ELR (cell line): Measurements from ENCODE around the gene DRD4.
A peak's percentile ranks its signal among the peaks of the same experiment; 100 is the strongest.
"Not testable (repeated sequence)": the region's sequence is repeated elsewhere in the genome, so short reads cannot be mapped to it uniquely, and the experiment has no call there.

Experiments used
- DNase-seq: peaks from one replicate; pipeline ENCODE4 v3.0.0-alpha.2; 2015; ENCODE audit warnings: low read depth

The DRD4 gene

DNA sequence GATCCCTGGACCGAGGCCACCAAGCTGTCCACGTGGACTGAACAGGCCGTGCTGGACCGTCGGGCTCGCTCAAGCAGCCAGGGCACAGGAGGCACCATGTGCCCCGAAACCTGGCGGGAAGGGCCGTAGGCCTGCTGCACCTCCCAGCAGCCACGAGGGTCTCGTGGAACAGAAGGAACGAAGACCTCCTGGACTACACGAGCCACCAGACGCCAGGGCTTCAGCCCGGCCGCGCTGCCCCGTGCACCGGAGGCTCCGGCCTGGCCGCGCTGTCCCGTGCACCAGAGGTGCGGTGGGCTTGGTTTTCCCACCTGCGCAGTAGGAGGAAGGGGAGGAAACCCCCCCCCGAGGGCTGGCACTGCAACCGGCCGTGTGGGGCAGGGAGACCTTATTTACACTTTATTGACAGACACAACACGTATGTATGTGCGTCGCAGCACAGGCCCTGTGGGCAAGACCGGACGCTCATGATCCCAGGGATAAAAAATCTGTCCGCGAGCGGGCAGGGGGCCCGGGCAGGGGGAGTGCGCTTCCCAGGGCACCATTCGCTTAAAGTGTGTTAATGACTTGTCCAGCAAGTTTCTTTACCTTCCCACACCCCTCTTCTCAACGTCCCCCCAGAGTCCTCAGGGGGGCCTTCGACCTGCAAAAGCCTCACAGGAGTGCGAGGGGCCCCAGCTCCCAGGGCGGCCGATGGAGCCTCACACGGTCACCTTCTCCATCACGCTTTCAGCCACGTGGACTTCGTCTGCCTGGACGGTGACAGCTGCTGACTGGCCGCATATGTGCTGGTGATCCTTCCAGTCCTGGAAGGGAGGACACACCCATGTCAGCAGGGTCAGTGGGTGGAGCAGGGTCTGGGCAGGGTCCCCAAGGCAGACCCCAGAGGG, 7.0 kb downstream of the DRD4 start:
- no peak for DNase-seq

DNA sequence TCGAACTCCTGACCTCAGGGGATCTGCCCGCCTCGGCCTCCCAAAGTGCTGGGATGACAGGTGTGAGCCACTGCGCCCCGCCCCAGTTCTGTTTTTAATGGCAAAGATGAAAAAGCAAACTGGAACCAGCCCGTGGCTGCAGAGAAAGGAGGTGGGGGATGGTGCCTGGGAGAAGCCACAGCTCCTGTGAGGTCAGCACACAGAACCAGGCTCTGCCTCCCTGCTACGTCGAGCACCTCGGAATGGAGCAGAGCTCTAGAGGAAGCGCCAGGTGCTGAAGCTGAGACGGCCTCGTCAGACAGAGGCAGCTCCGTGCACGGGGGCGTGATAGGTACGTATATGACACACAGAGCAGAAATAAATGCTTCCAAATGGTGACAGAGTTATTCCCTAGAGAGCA, 8.5 kb downstream of the DRD4 start:
- DNase-seq = no peak

DNA sequence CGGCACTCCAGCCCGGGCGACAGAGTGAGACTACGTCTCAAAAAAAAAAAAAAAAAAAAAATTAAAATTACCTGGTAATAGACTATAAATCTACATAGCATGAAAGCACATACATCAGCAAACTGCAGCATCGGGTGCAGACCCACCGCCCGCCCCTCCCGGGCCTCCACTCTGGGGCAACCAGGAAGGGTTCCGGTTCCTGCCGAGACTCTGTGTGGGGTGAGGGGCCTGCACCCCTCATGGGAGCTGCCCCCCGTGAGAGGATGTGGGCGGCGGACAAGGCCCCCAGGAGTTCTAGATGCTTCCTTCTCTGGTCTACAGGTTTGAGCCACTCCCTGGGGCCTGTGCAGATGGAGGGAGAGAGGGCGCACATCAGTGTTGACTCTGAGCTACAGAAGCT, 9.1 kb downstream of the DRD4 start:
- no peak for DNase-seq

DNA sequence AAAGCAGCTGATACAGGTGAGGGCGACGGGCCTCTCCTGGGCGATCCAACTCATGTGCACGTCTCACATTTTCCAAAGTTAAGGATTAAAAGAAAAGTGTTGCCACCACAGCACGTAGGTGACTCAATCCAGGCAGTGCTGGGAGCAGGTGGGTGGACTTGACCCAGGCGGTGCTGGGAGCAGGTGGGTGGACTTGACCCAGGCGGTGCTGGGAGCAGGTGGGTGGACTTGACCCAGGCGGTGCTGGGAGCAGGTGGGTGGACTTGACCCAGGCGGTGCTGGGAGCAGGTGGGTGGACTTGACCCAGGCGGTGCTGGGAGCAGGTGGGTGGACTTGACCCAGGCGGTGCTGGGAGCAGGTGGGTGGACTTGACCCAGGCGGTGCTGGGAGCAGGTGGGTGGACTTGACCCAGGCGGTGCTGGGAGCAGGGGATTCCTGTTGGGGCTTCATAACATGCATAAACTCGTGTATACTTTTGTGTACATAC, 10.6 kb downstream of the DRD4 start:
- DNase-seq = not testable (repeated sequence)

DNA sequence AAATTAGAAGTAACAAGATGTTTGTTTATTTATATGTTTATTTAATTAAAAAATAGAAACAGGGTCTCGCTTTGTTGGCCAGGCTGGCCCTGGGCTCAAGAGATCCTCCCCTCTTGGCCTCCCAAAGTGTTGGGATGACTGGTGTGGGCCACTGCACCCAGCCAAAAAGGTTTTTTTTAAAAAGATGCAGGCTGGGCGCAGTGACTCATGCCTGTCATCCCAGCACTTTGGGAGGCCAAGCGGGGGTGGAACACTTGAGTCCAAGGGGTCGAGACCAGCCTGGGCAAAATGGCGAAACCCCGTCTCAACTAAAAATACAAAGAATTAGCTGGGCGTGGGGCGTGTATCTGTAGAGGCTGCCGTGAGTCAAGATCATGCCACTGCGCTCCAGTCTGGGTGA, 13.4 kb downstream of the DRD4 start:
- peak; percentile 28 for DNase-seq

DNA sequence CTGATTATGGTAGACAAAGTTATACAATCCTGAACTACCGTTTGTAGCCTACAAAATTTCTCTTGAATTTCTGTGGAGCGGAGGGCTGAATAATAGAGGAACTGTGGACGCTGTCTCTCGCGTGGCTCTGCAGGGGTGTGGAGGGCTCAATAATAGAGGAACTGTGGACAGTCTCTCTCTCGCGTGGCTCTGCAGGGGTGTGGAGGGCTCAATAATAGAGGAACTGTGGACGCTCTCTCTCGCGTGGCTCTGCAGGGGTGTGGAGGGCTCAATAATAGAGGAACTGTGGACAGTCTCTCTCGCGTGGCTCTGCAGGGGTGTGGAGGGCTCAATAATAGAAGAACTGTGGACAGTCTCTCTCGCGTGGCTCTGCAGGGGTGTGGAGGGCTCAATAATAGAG, 16.1 kb downstream of the DRD4 start:
- DNase-seq = not testable (repeated sequence)

DNA sequence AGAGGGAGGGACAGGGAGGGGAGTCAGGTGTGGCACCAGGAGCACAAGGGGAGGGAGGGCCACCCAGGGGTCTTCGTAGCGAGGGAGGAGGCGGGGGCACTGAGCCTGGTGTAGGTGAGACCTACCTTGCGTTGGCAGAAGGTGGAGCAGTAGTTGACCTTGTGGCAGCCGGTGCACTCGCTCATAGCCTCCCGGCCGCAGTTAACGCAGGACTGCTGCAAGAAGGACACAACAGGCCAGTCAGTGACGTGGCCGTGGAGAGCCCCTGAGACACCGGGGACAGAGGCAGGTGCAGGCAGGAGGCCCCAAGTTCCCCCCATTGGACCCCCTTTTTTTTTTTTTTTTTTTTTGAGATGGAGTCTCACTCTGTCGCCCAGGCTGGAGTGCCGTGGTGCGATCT, 16.8 kb downstream of the DRD4 start:
- no peak for DNase-seq

DNA sequence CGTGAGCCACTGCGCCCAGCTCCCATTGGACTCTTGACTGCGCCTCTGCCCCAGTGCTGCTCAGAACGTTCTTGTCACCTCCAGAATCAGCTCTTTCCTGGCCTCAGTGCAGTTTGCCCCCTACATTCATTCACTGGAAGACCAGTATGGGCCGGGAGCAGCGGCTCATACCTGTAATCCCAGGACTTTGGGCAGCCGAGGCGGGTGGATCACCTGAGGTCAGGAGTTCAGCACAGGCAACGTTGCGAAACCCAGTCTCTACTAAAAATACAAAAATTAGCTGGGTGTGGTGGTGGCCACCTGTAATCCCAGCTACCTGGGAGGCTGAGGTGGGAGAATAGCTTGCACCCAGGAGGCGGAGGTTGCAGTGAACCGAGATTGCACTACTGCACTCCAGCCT, 17.4 kb downstream of the DRD4 start:
- DNase-seq = not testable (repeated sequence)

DNA sequence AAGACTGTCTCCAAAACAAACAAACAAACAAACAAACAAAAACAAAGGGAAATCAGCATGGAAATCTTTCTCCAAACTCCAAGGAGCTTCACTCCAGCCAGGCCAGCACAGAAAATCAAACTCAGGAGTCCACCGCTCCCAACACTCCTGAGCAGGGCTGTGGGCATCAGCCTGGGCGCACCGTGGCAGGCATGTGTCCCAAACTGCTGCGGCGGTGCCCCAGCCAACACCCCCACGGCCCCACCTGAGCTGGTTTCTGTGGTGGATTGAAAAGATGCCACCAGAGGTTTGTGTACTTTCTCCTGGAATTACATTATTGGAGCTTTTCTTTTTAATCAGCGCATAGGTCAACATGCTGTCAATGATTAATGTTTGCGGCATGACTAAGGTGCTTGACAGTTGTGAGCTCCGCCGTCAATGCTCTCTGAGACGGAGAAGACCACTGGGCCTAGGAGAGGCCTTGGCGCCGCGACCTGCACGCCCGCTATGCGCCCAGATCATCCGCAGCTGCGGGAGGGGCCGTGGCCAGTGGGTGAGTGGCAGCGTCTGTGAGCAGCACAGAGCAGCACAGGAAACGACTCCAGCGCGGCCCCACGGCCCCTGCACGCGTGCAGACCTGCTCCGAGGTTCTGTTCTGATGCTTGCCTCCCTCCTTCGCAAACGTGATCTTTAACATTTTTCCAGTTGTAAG, 18.1 kb downstream of the DRD4 start:
- no peak for DNase-seq

DNA sequence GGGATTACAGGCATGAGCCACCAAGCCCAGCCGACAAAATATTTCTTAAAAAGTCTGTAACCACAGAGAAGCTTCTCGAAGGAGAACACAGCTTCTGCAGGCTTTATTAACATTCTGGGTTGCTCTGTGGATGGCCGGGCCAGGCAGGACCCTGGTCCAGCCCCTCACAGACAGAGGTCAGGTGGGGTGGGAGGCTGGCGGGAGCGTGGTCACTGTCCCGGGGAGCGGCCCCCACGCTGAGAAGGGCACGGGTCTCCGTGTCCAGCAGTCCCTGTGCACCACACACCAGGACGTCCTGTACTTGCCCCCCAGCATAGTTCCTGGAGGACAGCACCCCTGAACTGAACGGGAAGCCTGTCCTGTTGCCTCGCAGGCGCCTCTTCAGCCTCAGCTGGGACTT, 19.4 kb downstream of the DRD4 start:
- no peak for DNase-seq

DNA sequence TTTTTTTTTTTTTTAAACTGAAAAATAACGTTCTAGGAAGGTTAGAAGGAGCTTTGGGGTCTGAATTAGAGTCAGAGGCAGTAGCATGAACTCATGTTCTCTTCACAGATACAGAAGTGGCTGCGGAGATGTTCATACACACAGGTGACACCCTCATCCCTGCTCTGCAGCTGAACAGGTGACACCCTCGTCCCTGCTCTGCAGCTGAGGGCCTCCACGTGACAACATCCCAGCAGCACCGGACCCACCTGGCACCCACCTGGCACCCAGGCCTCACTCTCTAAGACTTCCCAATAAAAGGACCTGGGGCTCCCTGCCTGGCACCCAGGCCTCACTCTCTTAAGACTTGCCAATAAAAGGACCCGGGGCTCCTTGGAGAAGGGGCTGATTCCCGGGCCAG, 19.8 kb downstream of the DRD4 start:
- no peak for DNase-seq

DNA sequence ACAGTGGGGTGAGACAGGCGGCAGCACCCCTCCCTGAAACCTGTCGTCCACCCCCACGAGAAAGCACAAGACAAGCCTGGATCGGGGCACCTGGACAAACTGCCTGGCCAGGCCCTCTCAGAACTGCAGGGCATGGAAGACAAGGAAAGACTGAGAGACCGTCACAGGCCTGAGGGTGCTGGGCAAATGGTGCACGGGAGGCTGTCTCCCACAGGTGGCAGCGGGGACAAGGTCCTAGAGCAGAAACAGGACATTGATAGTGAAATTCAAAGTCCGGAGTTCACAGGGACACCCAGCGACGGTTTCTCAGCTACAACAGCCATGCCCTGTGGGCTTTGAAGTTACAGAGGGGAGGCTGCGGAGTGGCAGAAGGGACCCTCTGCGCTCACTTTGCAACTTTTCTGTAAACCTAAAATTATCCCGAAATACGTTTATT, 20.6 kb downstream of the DRD4 start:
- DNase-seq = no peak

DNA sequence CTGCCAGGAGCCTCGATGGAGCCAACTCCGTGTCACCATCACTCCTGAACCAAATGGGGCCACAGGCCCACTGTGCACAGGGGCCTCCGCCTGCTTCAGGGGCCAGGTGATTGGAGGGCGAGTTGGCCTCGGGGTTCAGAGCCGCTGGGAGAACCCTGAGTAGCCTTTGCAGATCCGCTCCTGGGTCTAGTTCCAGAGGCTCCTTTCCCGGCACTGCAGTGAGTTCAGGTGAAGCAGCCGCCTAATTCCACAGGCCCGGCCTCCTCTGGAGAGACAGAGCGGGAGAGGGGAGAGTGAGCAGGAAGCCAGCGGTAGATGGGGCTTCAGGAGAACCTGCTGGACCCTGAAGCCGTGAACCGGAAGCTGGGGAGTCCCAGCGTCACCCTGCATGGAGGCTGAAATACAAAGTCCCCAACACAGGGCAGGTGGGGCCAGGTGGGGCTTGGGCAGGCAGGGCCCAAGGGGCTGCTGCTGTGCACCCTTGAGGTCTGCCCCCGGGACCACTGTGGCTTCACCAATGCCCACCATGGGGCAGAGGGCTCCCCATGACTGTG, 22.5 kb downstream of the DRD4 start:
- DNase-seq = no peak

DNA sequence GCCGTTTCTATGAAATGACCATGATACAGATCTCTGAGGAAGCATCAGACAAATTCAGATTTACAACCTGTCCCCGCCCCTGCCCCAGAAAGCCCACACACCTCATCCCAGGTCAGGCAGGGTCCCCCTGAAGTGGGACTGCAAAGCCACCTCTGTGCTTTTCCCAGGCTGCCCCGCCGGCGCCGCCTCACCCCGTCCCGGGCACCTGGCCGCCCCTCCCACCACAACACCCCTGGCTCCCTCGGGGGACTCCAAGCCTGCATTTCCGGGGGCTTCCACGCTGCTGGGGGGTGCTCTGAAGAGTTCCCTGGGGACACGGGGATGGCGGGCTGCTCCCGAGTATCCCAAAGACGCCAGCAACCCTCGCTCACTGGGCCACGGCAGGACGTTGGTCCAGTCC, 23.2 kb downstream of the DRD4 start:
- no peak for DNase-seq

DNA sequence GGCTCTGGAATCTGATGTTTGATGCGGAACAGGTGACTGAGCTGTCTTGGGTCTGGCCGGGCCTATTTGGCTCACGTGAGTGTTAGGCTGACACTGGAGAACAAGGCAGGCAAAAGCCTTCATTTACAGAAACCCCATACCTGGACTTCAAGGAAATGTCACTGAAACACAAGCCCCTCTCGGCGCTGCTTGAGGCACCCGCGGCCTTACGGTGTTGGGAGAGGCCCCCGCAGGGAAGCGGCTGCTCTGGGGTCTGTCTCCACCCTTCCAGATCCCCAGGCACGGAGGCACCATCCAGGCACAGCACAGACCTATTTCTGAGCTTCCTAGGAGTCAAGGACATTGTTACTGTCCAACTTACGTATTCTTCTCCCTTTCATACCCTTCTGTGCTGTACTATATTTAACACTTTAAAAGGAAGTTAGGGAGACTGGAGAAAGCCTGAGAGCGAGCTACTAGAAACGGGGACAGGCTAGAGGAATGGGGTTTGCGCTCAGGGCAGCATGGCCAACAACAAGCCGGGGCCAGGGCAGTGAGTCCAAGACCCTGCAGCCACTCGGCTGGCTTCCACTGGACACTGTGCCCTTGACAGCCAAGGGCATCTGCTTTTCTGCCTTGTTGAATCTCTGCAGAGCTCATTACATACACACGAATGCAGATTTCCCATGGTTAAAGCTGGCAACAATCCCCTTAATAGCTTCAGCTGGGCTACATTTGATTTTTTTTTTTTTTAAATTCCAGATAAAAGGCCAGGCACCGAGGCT, 23.8 kb downstream of the DRD4 start:
- no peak for DNase-seq

DNA sequence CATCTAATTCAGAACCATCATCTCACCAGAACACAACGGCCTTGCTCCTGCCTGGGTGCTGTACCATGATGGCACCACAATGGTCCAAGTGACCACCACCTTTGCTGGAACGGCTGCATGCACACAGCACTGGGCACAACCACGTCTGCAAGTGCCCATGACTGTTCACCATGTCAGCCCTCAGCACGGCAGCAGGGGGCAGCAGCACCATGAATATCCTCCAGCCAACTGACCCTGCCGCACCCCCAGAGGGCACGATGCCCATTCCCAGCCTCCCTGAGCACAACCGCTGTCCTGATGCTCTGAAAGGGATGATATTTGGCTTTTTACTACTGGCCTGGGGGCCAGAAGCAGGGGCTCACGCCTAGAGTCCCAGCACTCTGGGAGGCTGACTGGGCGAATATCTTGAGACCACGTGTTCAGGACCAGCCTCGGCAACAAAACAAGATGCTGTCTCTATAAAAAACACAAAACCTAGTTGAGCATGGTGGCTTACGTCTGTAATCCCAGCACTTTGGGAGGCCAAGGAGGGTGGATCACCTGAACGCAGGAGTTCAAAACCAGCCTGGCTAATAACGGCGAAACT, 25.7 kb downstream of the DRD4 start:
- peak; percentile 72 for DNase-seq

DNA sequence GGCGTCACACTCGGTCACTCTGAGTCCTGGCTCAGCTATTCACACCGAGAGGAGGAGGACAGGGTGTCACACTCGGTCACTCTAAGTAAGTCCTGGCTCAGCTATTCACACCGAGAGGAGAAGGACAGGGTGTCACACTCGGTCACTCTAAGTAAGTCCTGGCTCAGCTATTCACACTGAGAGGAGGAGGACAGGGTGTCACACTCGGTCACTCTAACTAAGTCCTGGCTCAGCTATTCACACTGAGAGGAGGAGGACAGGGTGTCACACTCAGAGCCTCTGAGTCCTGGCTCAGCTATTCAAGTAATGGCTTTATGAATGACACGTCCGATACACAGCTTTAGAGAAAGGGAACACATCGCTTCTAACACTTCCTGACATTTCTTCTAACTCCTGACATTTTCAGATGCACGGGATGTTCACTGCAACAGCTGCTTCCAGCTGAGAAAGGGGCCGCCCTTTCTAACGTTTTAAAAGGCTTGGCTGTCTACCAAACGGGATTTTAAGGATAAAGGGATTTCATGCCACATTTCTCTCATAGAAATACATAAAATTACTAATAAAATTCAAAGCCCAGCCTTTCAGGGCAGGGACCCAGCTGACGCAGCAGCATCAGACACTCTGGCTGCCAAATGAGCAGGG, 28.1 kb downstream of the DRD4 start:
- DNase-seq = no peak

DNA sequence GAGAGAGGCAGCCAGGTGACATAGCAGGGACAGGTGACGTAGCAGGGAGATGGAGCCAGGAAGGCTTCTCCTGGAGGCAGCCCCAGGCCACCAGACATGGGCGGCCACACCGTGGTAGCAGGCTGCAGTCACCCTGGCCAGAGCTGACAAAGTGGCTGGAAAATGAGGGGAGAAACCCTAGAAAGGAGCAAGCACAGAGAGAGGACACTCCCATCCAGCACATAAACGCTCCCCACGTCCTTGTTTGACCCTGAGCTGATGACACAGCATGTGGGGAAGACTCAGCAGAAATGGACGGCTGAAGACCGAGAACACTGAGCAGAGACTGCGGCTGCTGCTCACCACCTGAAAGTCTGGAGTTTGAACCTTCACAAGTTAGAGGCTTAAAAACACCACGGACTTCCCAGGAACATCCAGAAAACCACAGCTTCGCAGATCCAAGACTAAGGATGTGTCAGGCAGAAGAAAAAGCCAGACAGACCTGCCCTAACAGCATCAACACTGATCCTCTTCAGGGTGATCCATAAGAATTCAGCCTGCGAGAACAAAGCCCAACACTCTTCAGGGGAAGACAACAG, 28.7 kb downstream of the DRD4 start:
- DNase-seq = no peak

DNA sequence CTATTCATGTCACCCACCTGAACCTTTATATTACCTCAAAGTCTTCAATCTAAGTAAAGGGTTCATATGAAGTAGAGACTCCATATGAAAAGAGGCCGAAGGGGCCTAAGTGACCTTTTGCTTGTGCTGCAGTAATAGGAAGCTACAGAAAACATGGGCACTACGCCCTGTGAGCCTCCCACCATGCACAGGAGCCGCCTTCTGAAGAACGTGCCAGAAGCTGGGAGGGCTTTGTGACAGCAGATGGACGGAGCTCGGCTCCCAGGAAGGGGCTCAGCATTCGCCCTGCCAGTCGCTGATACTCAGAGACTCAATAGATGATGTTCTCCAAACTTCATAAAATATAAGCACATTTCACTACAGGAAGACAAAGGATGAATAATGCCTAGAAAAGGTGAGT, 36.8 kb downstream of the DRD4 start:
- DNase-seq = no peak

DNA sequence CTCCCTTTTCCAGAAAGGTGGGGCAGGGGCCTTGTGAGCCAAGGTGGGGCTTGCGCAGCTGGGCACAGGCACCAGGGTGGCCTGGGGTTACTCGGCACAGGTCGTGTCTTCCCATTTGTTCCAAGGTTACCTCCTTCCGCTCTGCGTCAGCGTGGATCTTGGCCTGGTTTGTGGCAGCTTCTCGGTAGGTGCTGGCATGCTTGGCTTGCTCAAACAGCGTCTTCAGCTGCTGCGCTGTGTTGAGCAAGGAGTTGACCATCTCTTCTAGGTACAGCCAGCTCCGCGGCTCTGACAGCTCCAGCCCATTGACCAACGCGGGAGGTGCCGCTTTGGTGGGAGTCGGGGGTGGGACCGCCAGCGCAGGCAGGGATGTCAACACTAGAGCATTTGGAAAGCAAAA, 37.3 kb downstream of the DRD4 start:
- no peak for DNase-seq

DNA sequence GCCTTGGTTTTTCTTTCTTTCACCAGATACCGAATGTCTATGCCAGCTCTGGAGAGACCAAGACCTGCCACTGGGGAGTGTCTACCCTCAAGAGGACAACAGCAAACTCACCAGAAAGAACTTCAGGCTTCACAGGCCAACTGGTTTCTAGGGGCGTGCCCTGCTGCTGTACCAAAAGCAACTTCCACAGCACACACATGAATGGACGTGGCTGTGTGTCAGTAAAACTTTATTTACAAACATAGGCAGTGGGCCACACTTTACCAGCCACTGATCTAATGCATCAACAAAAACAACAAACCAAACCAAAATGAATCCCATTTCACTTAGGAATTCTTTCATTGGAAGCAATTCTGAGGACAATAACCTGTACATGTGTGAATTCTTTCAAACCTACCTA, 41.2 kb downstream of the DRD4 start:
- DNase-seq = no peak
